HepG2 (cell line): ENCODE results near the gene SYDE1. TPM values are rescaled to one million over a fixed set of nuclear protein-coding genes. Genes with fewer than 3 reads are reported as not detected.

ENCODE experiments used
- ESRRA ChIP-seq: sonication (generic); formaldehyde crosslinking; IDR thresholded peaks from 2 replicates; pipeline ENCODE4 v1.5.1; 2020; ENCODE audit warnings: mild to moderate bottlenecking, low read depth, missing genetic modification reagents
- GABPB1 ChIP-seq: IDR thresholded peaks from 2 replicates; pipeline ENCODE4 v1.6.1; 2016; ENCODE audit warnings: mild to moderate bottlenecking, missing genetic modification reagents, moderate library complexity, missing compliant biosample characterization
- MLX ChIP-seq: IDR thresholded peaks from 2 replicates; pipeline ENCODE4 v1.6.1; 2016
- NFYB ChIP-seq: sonication (generic); formaldehyde crosslinking; IDR thresholded peaks from 2 replicates; pipeline ENCODE4 v1.4.0; 2020; ENCODE audit warnings: missing genetic modification reagents
- NR2F2 ChIP-seq: IDR thresholded peaks from 2 replicates; pipeline ENCODE4 v1.6.1; 2012; ENCODE audit warnings: low read depth, inconsistent platforms, borderline replicate concordance
- NR2F6 ChIP-seq, 2 experiments: IDR thresholded peaks; 2 replicates each; pipeline ENCODE4 v1.6.1; 2016; ENCODE audit warnings: antibody characterized with exemption in 1 of 2, mild to moderate bottlenecking in 1 of 2
- SIX1 ChIP-seq: sonication (generic); formaldehyde crosslinking; IDR thresholded peaks from 2 replicates; pipeline ENCODE4 v1.4.0; 2020; ENCODE audit warnings: missing genetic modification reagents, borderline replicate concordance
- SKIL ChIP-seq: sonication (generic); formaldehyde crosslinking; IDR thresholded peaks from 2 replicates; pipeline ENCODE4 v1.8.0; 2022; ENCODE audit warnings: missing genetic modification reagents, mild to moderate bottlenecking, moderate library complexity, borderline replicate concordance
- SMARCE1 ChIP-seq: fragments of 450-650 bp; IDR thresholded peaks from 2 replicates; pipeline ENCODE4 v1.6.1; 2017; ENCODE audit warnings: borderline replicate concordance
- TAF1 ChIP-seq: sonication (generic); formaldehyde crosslinking; IDR thresholded peaks from 2 replicates; pipeline ENCODE4 v1.4.0; 2020; ENCODE audit warnings: missing genetic modification reagents
- ZFP37 ChIP-seq: sonication (generic); formaldehyde crosslinking; IDR thresholded peaks from 2 replicates; pipeline ENCODE4 v1.4.0; 2020; ENCODE audit warnings: missing genetic modification reagents, borderline replicate concordance
- ZFP62 ChIP-seq: sonication (generic); formaldehyde crosslinking; IDR thresholded peaks from 2 replicates; pipeline ENCODE4 v1.4.0; 2020; ENCODE audit warnings: missing genetic modification reagents
- ZFP90 ChIP-seq: sonication (generic); formaldehyde crosslinking; IDR thresholded peaks from 2 replicates; pipeline ENCODE4 v1.8.0; 2022; ENCODE audit warnings: missing genetic modification reagents, mild to moderate bottlenecking, inconsistent platforms, borderline replicate concordance
- ZMYM4 ChIP-seq: sonication (generic); formaldehyde crosslinking; IDR thresholded peaks from 2 replicates; pipeline ENCODE4 v1.8.1; 2023; ENCODE audit warnings: mild to moderate bottlenecking, missing genetic modification reagents
- ZNF234 ChIP-seq: sonication (generic); formaldehyde crosslinking; conservative IDR thresholded peaks from 2 replicates; pipeline ENCODE4 v1.5.1; 2020; ENCODE audit warnings: mild to moderate bottlenecking, missing genetic modification reagents
- ZNF878 ChIP-seq: sonication (generic); formaldehyde crosslinking; IDR thresholded peaks from 2 replicates; pipeline ENCODE4 v1.8.1; 2023; ENCODE audit warnings: mild to moderate bottlenecking, missing genetic modification reagents, moderate library complexity
- polyA plus RNA-seq, 8 experiments: library from polyadenylated mRNA; depleted of rRNA in 3 of 8; stranded (reverse) in 7 of 8; unstranded in 1 of 8; fragments of >200 nt; fragmentation: Illumina TruSeq in 4 of 8; extraction: Trizol in 4 of 8; gene quantifications; 2 replicates each; pipeline versions ENCODE4 v1.2.1 to v1.2.3, GENCODE V29; 2011 to 2016; ENCODE audit warnings: low read depth in 4 of 8, missing spikeins in 1 of 8, mixed read lengths in 1 of 8; ENCODE audit not compliant: insufficient read depth in 1 of 8
- total RNA-seq, 5 experiments: library from RNA; depleted of rRNA; stranded (reverse); fragments of >200 nt; fragmentation: Illumina TruSeq; extraction: Trizol; gene quantifications; 2 replicates each; pipeline ENCODE4 v1.2.3, GENCODE V29; 2016; ENCODE audit warnings: low read depth in 1 of 5
- TF ChIP-seq, protein P1 (sequence below): sonication (generic); formaldehyde crosslinking; IDR thresholded peaks from 2 replicates; pipeline ENCODE4 v1.5.0; 2020; ENCODE audit warnings: mild to moderate bottlenecking, missing genetic modification reagents, moderate library complexity
- TF ChIP-seq, protein P2 (sequence below): IDR thresholded peaks from 2 replicates; pipeline ENCODE4 v1.6.1; 2016; ENCODE audit warnings: low read depth, control low read depth
- TF ChIP-seq, protein P3 (sequence below): sonication (generic); formaldehyde crosslinking; IDR thresholded peaks from 2 replicates; pipeline ENCODE4 v1.5.1; 2020; ENCODE audit warnings: mild to moderate bottlenecking, missing genetic modification reagents, moderate library complexity

The SYDE1 gene
- total and polyA plus RNA-seq, 2 of the 13 experiments (the other 11 are each of a cell fraction or from before 2014, with no cell fraction given) = 4.3 to 13.6 TPM

GRCh38 chr19:15072930-15073647 lies 34.1 kb upstream of the SYDE1 start (continued):
- TF ChIP-seq GABPB1 (no peak), NR2F2 (no peak), TAF1 (CRISPR knock-in tag) (no peak), ZMYM4 (0 out of 2 replicates have a peak, but pooled peaks have one; percentile 11), SKIL (CRISPR knock-in tag) (peak; percentile 56; the same call in 1 of the 2 replicates), MLX (CRISPR knock-in tag) (0 out of 2 replicates have a peak, but pooled peaks have one; percentile 43), NR2F6 (IDR thresholded peaks at IDR 0.05) (peak; percentile 36; the same call in 1 of the 2 replicates), NR2F6 (CRISPR knock-in tag; IDR thresholded peaks at IDR 0.05) (peak; percentile 58; the same call in 1 of the 2 replicates), ZNF234 (CRISPR knock-in tag) (no peak), ESRRA (CRISPR knock-in tag) (peak; percentile 46; the same call in 1 of the 2 replicates), NFYB (CRISPR knock-in tag) (no peak), SMARCE1 (no peak), ZFP37 (CRISPR knock-in tag) (no peak), ZNF878 (CRISPR knock-in tag) (no peak), ZFP90 (CRISPR knock-in tag) (0 out of 2 replicates have a peak, but pooled peaks have one; percentile 27), SIX1 (CRISPR knock-in tag) (no peak), ZFP62 (CRISPR knock-in tag) (no peak)
- TF ChIP-seq, protein P1, sequence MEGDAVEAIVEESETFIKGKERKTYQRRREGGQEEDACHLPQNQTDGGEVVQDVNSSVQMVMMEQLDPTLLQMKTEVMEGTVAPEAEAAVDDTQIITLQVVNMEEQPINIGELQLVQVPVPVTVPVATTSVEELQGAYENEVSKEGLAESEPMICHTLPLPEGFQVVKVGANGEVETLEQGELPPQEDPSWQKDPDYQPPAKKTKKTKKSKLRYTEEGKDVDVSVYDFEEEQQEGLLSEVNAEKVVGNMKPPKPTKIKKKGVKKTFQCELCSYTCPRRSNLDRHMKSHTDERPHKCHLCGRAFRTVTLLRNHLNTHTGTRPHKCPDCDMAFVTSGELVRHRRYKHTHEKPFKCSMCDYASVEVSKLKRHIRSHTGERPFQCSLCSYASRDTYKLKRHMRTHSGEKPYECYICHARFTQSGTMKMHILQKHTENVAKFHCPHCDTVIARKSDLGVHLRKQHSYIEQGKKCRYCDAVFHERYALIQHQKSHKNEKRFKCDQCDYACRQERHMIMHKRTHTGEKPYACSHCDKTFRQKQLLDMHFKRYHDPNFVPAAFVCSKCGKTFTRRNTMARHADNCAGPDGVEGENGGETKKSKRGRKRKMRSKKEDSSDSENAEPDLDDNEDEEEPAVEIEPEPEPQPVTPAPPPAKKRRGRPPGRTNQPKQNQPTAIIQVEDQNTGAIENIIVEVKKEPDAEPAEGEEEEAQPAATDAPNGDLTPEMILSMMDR = peak; percentile 60
- TF ChIP-seq, protein P2, sequence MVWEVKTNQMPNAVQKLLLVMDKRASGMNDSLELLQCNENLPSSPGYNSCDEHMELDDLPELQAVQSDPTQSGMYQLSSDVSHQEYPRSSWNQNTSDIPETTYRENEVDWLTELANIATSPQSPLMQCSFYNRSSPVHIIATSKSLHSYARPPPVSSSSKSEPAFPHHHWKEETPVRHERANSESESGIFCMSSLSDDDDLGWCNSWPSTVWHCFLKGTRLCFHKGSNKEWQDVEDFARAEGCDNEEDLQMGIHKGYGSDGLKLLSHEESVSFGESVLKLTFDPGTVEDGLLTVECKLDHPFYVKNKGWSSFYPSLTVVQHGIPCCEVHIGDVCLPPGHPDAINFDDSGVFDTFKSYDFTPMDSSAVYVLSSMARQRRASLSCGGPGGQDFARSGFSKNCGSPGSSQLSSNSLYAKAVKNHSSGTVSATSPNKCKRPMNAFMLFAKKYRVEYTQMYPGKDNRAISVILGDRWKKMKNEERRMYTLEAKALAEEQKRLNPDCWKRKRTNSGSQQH (CRISPR knock-in tag) = no peak
- TF ChIP-seq, protein P3, sequence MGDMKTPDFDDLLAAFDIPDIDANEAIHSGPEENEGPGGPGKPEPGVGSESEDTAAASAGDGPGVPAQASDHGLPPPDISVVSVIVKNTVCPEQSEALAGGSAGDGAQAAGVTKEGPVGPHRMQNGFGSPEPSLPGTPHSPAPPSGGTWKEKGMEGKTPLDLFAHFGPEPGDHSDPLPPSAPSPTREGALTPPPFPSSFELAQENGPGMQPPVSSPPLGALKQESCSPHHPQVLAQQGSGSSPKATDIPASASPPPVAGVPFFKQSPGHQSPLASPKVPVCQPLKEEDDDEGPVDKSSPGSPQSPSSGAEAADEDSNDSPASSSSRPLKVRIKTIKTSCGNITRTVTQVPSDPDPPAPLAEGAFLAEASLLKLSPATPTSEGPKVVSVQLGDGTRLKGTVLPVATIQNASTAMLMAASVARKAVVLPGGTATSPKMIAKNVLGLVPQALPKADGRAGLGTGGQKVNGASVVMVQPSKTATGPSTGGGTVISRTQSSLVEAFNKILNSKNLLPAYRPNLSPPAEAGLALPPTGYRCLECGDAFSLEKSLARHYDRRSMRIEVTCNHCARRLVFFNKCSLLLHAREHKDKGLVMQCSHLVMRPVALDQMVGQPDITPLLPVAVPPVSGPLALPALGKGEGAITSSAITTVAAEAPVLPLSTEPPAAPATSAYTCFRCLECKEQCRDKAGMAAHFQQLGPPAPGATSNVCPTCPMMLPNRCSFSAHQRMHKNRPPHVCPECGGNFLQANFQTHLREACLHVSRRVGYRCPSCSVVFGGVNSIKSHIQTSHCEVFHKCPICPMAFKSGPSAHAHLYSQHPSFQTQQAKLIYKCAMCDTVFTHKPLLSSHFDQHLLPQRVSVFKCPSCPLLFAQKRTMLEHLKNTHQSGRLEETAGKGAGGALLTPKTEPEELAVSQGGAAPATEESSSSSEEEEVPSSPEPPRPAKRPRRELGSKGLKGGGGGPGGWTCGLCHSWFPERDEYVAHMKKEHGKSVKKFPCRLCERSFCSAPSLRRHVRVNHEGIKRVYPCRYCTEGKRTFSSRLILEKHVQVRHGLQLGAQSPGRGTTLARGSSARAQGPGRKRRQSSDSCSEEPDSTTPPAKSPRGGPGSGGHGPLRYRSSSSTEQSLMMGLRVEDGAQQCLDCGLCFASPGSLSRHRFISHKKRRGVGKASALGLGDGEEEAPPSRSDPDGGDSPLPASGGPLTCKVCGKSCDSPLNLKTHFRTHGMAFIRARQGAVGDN (CRISPR knock-in tag) = peak; percentile 52
